Fibroblast of skin of left quadriceps (primary cell): ENCODE measurements around the gene PHB1.
A peak's percentile ranks its signal among the peaks of the same experiment; 100 is the strongest.
"Not testable (repeated sequence)": the region's sequence is repeated elsewhere in the genome, so short reads cannot be mapped to it uniquely, and the experiment has no call there.

ENCODE experiments used
- DNase-seq, 2 experiments: peaks; one replicate each; pipeline ENCODE4 v3.0.0-alpha.2; 2013; ENCODE audit warnings: low read depth in 2 of 2

Gene PHB1

GRCh38 chr17:49381033-49381432 is 33.6 kb downstream of the PHB1 start:
- no peak for DNase-seq

- DNase-seq = no peak
Observed at GRCh38 chr17:49379926-49380325, 34.8 kb downstream of the PHB1 start.

- no peak for DNase-seq
Observed at GRCh38 chr17:49378311-49378710, 36.4 kb downstream of the PHB1 start.

- DNase-seq = no peak
Observed at GRCh38 chr17:49375544-49375943, 39.1 kb downstream of the PHB1 start.

- no peak for DNase-seq
Observed at GRCh38 chr17:49373115-49373514, 41.6 kb downstream of the PHB1 start.

GRCh38 chr17:49372425-49372824 is 42.3 kb downstream of the PHB1 start:
- DNase-seq = no peak

GRCh38 chr17:49370971-49371834 is 43.5 kb downstream of the PHB1 start:
- DNase-seq = no peak

- no peak for DNase-seq
Observed at GRCh38 chr17:49369760-49370159, 44.9 kb downstream of the PHB1 start.

- DNase-seq = no peak
Observed at GRCh38 chr17:49369089-49369488, 45.6 kb downstream of the PHB1 start.

- DNase-seq = no peak
Observed at GRCh38 chr17:49365667-49366066, 49.0 kb downstream of the PHB1 start.

GRCh38 chr17:49365126-49365525 is 49.6 kb downstream of the PHB1 start:
- not testable (repeated sequence) for DNase-seq

- DNase-seq = no peak
Observed at GRCh38 chr17:49364119-49364518, 50.6 kb downstream of the PHB1 start.

GRCh38 chr17:49363251-49363650 is 51.4 kb downstream of the PHB1 start:
- DNase-seq = no peak

- DNase-seq = no peak
Observed at GRCh38 chr17:49362723-49363117, 52.0 kb downstream of the PHB1 start.

- DNase-seq = peak; percentile 75 to 76
Observed at GRCh38 chr17:49361902-49362722, 52.6 kb downstream of the PHB1 start, which contains the start of gene ZNF652. ZNF652 (minus strand) TSS chr17:49362250; CDS start chr17:49317725, 44,525 bp downstream.

GRCh38 chr17:49361129-49361901 is 53.4 kb downstream of the PHB1 start:
- DNase-seq = no peak

GRCh38 chr17:49360796-49361128 is 53.9 kb downstream of the PHB1 start:
- no peak for DNase-seq

- no peak for DNase-seq
Observed at GRCh38 chr17:49359990-49360795, 54.5 kb downstream of the PHB1 start.

- no peak for DNase-seq
Observed at GRCh38 chr17:49358641-49359247, 55.9 kb downstream of the PHB1 start.

GRCh38 chr17:49357516-49357915 is 57.2 kb downstream of the PHB1 start:
- no peak for DNase-seq

- DNase-seq = no peak
Observed at GRCh38 chr17:49356320-49356719, 58.4 kb downstream of the PHB1 start.
